Activated T-helper 2 cell treated with anti-CD3 and anti-CD28 coated beads, Interferon-gamma antibody, Interleukin-2, Interleukin-4, amounts not matched to agents 10 μg/mL and 5 μg/mL and 100 μg/mL, durations not matched to agents 14 hours and 24 hours and 36 hours (primary cell): ENCODE results near the gene COG7. TPM values are rescaled to one million over a fixed set of nuclear protein-coding genes. Genes with fewer than 3 reads are reported as not detected.
"Not testable (repeated sequence)": the region's sequence is repeated elsewhere in the genome, so short reads cannot be mapped to it uniquely, and the experiment has no call there.

Experiments
- DNase-seq: peaks from one replicate; pipeline ENCODE4 v3.0.0; 2021; ENCODE audit warnings: low spot score
- H3K27ac Mint-ChIP-seq: one replicate; pipeline ENCODE4 v1.8.0; 2021; ENCODE audit warnings: mixed read lengths
- H3K27me3 Mint-ChIP-seq: one replicate; pipeline ENCODE4 v1.8.0; 2021; ENCODE audit warnings: low read depth, mixed read lengths
- H3K36me3 Mint-ChIP-seq: one replicate; pipeline ENCODE4 v1.8.0; 2021; ENCODE audit warnings: low read depth, mixed read lengths
- H3K4me1 Mint-ChIP-seq: one replicate; pipeline ENCODE4 v1.8.0; 2021; ENCODE audit warnings: low read depth, mixed read lengths
- H3K4me3 Mint-ChIP-seq: one replicate; pipeline ENCODE4 v1.8.0; 2021; ENCODE audit warnings: low read depth, mild to moderate bottlenecking, moderate library complexity, mixed read lengths
- H3K9me3 Mint-ChIP-seq: one replicate; pipeline ENCODE4 v1.8.0; 2021; ENCODE audit warnings: mixed read lengths
- intact Hi-C: fragments of 100-400 bp; cut with micrococcal nuclease; formaldehyde crosslinking; loops from one replicate; pipeline ENCODE4 v1.15.1; 2023
- total RNA-seq: library from RNA; stranded (reverse); gene quantifications from 2 replicates; pipeline ENCODE4 v1.2.3, GENCODE V29; 2022

The COG7 gene
- total RNA-seq, 1 donor from 2014 or later, result 23.8 TPM

DNA sequence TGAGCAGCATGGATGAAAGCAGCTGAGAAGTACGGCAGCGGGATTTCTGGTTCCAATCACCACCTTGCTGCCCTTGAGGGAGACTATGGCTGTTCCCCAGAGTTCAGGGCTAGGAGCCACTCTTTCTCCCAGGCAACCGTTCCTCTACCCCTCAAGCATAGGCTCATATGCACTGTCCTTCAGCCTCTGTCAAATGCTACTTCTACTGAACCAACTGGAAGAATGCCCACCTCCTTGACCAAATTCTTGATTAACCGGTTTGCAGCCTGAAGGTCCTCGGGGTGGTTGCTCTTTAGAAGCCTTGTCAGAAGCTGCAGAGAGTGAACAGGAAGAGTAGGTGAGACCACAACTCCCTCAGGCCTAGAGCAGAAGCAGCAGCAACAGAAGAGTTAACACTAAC lies 33.5 kb upstream of the COG7 start:
- Mint-ChIP-seq H3K36me3 (peaks cover 80% of the 10 kb centered on the region), H3K27ac (no peak overlapping the region), H3K4me3 (no peak overlapping the region), H3K27me3 (no peaks in the 10 kb centered on the region), H3K4me1 (no peaks in the 10 kb centered on the region), H3K9me3 (no peaks in the 10 kb centered on the region)
- DNase-seq, result no peak
- intact Hi-C loops, result no loop called here

DNA sequence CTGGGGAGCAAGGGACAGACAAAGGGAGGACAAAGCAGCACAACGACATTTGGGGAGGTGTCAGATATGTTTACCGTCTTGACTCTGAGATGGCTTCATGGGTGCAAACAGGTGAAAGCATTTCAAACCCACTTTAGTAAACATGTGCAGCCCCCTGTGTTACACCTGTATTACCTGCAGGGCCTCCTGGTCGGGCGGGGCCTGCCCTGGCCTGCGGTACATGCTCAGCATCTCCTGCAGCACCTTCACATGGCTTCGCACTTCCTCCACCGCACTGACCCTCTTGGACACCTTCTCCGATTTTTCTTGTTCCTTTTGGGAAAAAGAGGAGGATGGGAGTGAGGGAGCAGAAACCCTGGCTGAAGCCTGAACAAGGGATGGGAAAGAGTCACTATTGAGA lies 32.9 kb upstream of the COG7 start:
- no peak overlapping the region for H3K4me3 Mint-ChIP-seq
- no peak overlapping the region for H3K27ac Mint-ChIP-seq
- no peak for DNase-seq
- H3K9me3 Mint-ChIP-seq, result no peaks in the 10 kb centered on the region
- H3K4me1 Mint-ChIP-seq, result no peaks in the 10 kb centered on the region
- H3K27me3 Mint-ChIP-seq, result no peaks in the 10 kb centered on the region
- intact Hi-C loops, result no loop called here
- H3K36me3 Mint-ChIP-seq, result peaks cover 81% of the 10 kb centered on the region

- no peak for DNase-seq
- intact Hi-C loops, result no loop called here
- Mint-ChIP-seq H3K4me3 (no peak overlapping the region), H3K36me3 (peaks cover 83% of the 10 kb centered on the region), H3K9me3 (no peaks in the 10 kb centered on the region), H3K4me1 (no peaks in the 10 kb centered on the region), H3K27me3 (no peaks in the 10 kb centered on the region), H3K27ac (no peak overlapping the region)
Measured at GRCh38 chr16:23485257-23485614, 32.2 kb upstream of the COG7 start.

GRCh38 chr16:23484510-23485256 lies 31.7 kb upstream of the COG7 start:
- intact Hi-C loops, result no loop called here
- Mint-ChIP-seq H3K4me3 (no peak overlapping the region), H3K27ac (no peak overlapping the region), H3K9me3 (no peaks in the 10 kb centered on the region), H3K4me1 (no peaks in the 10 kb centered on the region), H3K36me3 (peaks cover 83% of the 10 kb centered on the region), H3K27me3 (no peaks in the 10 kb centered on the region)
- DNase-seq, result no peak

DNA sequence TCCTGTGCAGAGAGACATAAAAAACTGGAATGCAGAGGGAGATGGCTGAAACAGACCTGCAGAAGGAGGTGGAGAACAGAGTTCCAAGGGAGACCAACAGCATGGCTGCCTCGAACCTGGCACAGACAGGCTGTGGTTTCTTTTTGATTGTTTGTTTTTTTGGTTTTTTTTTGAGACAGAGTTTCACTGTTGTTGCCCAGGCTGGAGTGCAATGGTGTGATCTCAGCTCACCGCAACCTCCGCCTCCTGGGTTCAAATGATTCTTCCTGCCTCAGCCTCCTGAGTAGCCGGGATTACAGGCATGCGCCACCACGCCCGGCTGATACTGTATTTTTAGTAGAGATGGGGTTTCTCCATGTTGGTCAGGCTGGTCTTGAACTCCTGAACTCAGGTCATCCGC lies 30.5 kb upstream of the COG7 start:
- intact Hi-C loops, H3K9me3 Mint-ChIP-seq, H3K4me1 Mint-ChIP-seq, H3K27ac Mint-ChIP-seq, H3K27me3 Mint-ChIP-seq, H3K4me3 Mint-ChIP-seq, DNase-seq: not testable (repeated sequence)
- H3K36me3 Mint-ChIP-seq, result peaks cover 87% of the 10 kb centered on the region

- no peak for DNase-seq
- H3K4me3 Mint-ChIP-seq, result no peak overlapping the region
- no peaks in the 10 kb centered on the region for H3K9me3 Mint-ChIP-seq
- H3K27me3 Mint-ChIP-seq, result no peaks in the 10 kb centered on the region
- peaks cover 85% of the 10 kb centered on the region for H3K36me3 Mint-ChIP-seq
- H3K27ac Mint-ChIP-seq, result no peak overlapping the region
- no peaks in the 10 kb centered on the region for H3K4me1 Mint-ChIP-seq
- intact Hi-C loops, result no loop called here
Measured at GRCh38 chr16:23482778-23483177, 29.8 kb upstream of the COG7 start.

GRCh38 chr16:23480257-23480656 lies 27.3 kb upstream of the COG7 start:
- H3K9me3 Mint-ChIP-seq, result no peaks in the 10 kb centered on the region
- H3K36me3 Mint-ChIP-seq, result peaks cover 77% of the 10 kb centered on the region
- intact Hi-C loops, result no loop called here

DNA sequence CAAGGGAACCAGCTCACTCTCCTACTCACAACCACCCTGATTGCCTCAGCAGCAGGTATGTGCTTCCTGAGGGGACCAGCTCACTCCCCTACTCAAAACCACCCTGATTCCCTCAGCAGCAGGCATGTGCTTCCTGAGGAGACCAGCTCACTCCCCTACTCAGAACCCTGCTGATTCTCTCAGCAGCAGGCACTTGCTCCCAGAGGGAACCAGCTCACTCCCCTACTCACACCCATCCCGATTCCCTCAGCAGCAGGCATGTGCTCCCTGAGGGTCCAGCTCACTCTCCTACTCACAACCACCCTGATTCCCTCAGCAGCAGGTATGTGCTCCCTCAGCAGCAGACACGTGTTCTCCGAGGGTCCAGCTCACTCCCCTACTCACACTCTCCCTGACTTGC lies 26.1 kb upstream of the COG7 start:
- no peak overlapping the region for H3K27ac Mint-ChIP-seq
- no peaks in the 10 kb centered on the region for H3K9me3 Mint-ChIP-seq
- intact Hi-C loops, result no loop called here
- peaks cover 75% of the 10 kb centered on the region for H3K36me3 Mint-ChIP-seq
- H3K27me3 Mint-ChIP-seq, result no peaks in the 10 kb centered on the region
- no peak for DNase-seq
- no peak overlapping the region for H3K4me3 Mint-ChIP-seq
- H3K4me1 Mint-ChIP-seq, result no peaks in the 10 kb centered on the region

More at GRCh38 chr16:23480257-23480656, 27.3 kb upstream of the COG7 start:
- H3K27ac Mint-ChIP-seq, result no peak overlapping the region
- no peaks in the 10 kb centered on the region for H3K27me3 Mint-ChIP-seq
- no peak overlapping the region for H3K4me3 Mint-ChIP-seq
- no peak for DNase-seq
- no peaks in the 10 kb centered on the region for H3K4me1 Mint-ChIP-seq

DNA sequence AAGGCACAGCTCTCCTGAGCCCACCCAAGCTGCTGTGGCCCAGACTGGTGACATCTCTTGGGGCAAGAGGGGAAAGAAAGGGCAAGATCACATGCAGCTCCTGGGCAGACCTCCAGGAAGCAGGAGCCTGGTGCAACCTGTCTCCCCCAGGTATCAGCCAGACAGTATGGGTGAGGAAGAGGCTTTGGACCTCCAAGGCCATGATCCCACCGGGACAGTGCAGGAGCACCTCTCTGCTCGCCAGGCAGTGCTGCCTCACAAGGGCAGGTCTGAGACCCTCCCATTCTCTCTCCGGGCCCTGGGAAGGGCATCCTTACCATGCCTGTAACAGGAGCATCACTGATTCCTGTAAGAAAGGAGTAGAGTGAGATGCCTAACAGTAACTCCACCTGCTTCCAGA lies 25.6 kb upstream of the COG7 start:
- no peak overlapping the region for H3K4me3 Mint-ChIP-seq
- no peaks in the 10 kb centered on the region for H3K9me3 Mint-ChIP-seq

DNA sequence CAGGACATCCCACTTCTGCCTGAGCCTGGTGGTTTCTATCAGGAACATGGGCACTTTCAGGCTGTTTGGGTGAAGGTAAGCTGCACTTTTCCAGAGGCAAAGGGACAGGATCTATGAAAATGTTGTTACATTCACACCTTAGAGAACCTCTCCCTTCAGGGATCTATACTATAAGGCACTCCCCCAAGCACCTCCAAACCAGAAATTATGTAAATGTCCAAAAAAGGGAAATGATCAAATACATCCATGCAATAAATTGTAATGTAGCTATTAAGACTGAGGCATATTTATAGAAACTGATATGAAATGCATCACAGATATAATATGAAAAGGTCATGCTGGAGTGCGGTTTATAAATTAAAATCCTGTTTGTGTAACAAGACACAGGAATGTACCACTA lies 23.3 kb upstream of the COG7 start:
- Mint-ChIP-seq H3K27me3 (no peaks in the 10 kb centered on the region), H3K4me3 (no peak overlapping the region), H3K4me1 (no peaks in the 10 kb centered on the region), H3K36me3 (peaks cover 60% of the 10 kb centered on the region), H3K27ac (no peak overlapping the region), H3K9me3 (no peaks in the 10 kb centered on the region)
- no peak for DNase-seq
- intact Hi-C loops, result no loop called here

More for the DNA sequence above, 25.6 kb upstream of the COG7 start:
- H3K27me3 Mint-ChIP-seq, result no peaks in the 10 kb centered on the region
- no peak for DNase-seq
- intact Hi-C loops, result no loop called here
- peaks cover 80% of the 10 kb centered on the region for H3K36me3 Mint-ChIP-seq
- no peak overlapping the region for H3K27ac Mint-ChIP-seq
- H3K4me1 Mint-ChIP-seq, result no peaks in the 10 kb centered on the region

- Mint-ChIP-seq H3K27ac (no peak overlapping the region), H3K9me3 (no peaks in the 10 kb centered on the region), H3K27me3 (no peaks in the 10 kb centered on the region), H3K4me3 (no peak overlapping the region), H3K36me3 (peaks cover 57% of the 10 kb centered on the region), H3K4me1 (no peaks in the 10 kb centered on the region)
- DNase-seq, result no peak
- intact Hi-C loops, result no loop called here
Measured at GRCh38 chr16:23469814-23470213, 16.8 kb upstream of the COG7 start.

DNA sequence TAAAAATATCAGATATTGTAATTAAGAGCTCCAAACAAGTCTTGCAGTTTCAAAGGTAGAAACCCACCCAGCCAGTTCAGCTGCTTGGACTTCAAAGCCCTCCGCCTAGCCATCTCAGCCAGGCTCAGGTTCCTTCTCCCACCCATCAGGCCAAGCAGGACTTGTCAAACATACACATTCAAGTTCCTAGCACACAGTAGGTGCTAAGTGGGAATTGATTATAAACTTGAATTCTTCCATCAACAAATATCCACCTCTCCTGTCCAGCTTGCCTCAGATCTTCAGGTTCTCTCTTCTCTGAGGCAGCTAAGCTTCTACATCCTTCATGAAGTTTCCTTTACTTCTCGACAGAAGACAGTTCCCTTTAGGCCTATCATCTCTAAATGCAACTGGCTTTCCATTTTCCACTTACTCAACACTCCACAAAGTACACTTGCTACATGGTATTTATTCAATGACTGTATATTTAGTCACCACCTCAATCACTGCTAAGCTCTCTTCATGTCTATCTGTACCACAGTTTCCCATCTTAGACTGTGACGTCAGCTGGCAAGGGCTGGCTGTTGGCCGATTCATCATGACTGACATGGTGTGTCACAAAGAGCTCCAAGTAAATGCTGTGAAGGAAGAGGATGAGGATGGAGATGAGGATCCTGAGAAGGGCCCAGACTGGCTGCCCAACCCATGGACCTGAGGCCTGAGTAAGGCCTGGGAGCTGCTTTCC lies 13.3 kb upstream of the COG7 start:
- Mint-ChIP-seq H3K4me1 (no peaks in the 10 kb centered on the region), H3K27me3 (no peaks in the 10 kb centered on the region), H3K27ac (no peak overlapping the region), H3K36me3 (peaks cover 51% of the 10 kb centered on the region), H3K9me3 (no peaks in the 10 kb centered on the region), H3K4me3 (no peak overlapping the region)
- no peak for DNase-seq
- intact Hi-C loops, result no loop called here

DNA sequence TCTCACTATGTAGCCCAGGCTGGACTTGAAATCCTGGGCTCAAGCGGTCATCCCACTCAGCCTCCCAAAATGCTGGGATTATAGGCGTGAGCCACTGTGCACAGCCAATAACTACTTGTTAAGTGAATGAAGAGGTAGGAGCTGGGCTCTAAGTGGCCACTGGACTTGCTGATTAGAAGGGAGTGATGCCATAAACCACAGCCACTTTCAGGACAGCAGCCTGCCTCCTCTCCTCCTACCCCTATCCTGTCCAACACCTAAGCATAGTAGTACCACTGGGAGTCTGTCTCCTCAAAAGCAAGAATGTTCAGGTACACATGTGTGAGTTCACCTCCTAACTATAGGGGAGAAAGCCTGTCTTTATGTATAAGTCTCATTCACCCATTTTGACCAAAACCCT lies 12.2 kb upstream of the COG7 start:
- DNase-seq, result no peak
- Mint-ChIP-seq H3K27me3 (no peaks in the 10 kb centered on the region), H3K9me3 (no peaks in the 10 kb centered on the region), H3K27ac (no peak overlapping the region), H3K4me3 (no peak overlapping the region), H3K4me1 (no peaks in the 10 kb centered on the region), H3K36me3 (peaks cover 45% of the 10 kb centered on the region)
- intact Hi-C loops, result no loop called here
